ENCODE data around the gene KRT23.

DNA sequence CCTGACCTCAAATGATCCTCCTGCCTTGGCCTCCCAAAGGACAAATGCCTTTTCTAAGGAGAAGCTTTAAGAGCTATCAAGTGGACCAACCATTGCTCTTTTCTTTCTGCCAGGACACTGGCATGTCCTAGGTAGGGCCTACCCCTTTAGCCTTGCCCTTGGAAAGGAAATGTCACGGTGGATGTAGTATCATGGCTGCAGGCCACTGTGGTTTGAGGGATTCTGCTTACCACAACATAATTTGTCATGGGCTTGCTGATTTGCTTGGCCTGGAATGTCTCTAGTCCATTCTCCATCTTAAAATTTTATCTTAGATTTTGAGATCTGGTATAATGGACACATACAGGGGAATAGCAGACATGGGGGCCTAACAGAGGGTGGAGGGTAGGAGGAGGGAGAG is 58.4 kb downstream of the KRT23 start:
- TF ChIP-seq, protein P1, sequence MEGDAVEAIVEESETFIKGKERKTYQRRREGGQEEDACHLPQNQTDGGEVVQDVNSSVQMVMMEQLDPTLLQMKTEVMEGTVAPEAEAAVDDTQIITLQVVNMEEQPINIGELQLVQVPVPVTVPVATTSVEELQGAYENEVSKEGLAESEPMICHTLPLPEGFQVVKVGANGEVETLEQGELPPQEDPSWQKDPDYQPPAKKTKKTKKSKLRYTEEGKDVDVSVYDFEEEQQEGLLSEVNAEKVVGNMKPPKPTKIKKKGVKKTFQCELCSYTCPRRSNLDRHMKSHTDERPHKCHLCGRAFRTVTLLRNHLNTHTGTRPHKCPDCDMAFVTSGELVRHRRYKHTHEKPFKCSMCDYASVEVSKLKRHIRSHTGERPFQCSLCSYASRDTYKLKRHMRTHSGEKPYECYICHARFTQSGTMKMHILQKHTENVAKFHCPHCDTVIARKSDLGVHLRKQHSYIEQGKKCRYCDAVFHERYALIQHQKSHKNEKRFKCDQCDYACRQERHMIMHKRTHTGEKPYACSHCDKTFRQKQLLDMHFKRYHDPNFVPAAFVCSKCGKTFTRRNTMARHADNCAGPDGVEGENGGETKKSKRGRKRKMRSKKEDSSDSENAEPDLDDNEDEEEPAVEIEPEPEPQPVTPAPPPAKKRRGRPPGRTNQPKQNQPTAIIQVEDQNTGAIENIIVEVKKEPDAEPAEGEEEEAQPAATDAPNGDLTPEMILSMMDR (IDR thresholded peaks at IDR 0.05) = no peak
- no peak for TF ChIP-seq POLR2A (IDR thresholded peaks at IDR 0.05)
